ENCODE results near the gene GSTM5. TPM values are rescaled to one million over a fixed set of nuclear protein-coding genes. Genes with fewer than 3 reads are reported as not detected.

The GSTM5 gene
- total RNA-seq, 4 donors from 2014 or later, result 0.38 to 2.6 (median 1.4) TPM; not detected in 1

DNA sequence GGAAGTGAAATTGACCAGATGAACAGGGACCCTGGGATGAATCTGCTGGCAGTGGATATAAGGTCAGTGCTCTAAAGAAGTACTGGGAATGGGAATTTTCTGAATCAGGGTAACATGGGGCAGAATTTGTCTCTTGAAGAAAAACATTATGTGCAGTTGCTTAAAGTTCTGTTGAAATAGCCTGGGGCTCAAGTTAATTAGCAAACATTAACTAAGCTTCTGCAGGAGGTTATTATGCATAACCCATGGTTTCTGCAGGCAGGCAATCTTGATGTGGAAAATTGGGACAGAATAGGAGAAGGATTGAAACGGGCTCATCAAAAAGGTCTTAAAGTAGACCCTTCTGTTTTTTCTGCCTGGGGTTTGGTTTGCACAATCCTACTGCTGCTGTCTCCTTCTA is 14.0 kb downstream of the GSTM5 start:
- peaks cover 3% of the 10 kb centered on the region for H3K4me1 ChIP-seq
- WGBS, result 59% methylated on average over 1 of the region's 1 CpG
- H3K27ac ChIP-seq, result no peak overlapping the region
- no peaks in the 10 kb centered on the region for H3K27me3 ChIP-seq
- no peaks in the 10 kb centered on the region for H3K9me3 ChIP-seq
- TF ChIP-seq EP300 (IDR thresholded peaks at IDR 0.05) (no peak), POLR2A (IDR thresholded peaks at IDR 0.05) (no peak), POLR2AphosphoS5 (IDR thresholded peaks at IDR 0.05) (no peak)
- TF ChIP-seq, protein P1, sequence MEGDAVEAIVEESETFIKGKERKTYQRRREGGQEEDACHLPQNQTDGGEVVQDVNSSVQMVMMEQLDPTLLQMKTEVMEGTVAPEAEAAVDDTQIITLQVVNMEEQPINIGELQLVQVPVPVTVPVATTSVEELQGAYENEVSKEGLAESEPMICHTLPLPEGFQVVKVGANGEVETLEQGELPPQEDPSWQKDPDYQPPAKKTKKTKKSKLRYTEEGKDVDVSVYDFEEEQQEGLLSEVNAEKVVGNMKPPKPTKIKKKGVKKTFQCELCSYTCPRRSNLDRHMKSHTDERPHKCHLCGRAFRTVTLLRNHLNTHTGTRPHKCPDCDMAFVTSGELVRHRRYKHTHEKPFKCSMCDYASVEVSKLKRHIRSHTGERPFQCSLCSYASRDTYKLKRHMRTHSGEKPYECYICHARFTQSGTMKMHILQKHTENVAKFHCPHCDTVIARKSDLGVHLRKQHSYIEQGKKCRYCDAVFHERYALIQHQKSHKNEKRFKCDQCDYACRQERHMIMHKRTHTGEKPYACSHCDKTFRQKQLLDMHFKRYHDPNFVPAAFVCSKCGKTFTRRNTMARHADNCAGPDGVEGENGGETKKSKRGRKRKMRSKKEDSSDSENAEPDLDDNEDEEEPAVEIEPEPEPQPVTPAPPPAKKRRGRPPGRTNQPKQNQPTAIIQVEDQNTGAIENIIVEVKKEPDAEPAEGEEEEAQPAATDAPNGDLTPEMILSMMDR (IDR thresholded peaks at IDR 0.05), result no peak
- no peak overlapping the region for H3K4me3 ChIP-seq
- no peaks in the 10 kb centered on the region for H3K36me3 ChIP-seq
- no peak for DNase-seq (ENCODE audit: low spot score in 2 of 2)

DNA sequence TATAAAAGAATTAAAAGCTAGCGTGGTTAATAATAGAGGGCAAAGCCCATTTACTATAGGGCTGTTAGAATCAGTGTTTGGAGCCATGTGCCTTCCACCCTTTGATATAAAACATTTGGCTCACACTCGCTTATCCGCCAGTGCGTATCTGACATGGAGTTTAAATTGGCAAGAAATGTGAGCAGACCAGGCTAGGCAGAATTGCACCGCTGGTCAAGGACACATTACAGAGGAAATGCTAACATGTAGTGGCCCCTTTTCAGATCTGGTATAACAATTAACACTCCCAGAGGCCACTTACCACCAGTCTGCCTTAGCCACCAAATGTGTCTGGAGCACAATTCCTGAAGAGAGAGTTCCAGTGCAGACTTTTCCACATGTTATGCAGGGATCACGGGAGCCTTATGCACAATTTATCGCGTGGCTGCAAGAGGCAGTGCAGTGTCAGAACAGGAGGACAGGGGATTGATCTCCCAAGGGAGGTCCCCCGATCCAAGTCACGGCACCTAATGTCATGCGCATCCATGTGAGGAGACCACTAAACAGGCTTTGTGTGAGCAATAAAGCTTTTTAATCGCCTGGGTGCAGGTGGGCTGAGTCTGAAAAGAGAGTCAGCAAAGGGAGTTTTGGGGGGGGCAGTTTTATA is 14.8 kb downstream of the GSTM5 start:
- H3K4me3 ChIP-seq, result no peak overlapping the region

DNA sequence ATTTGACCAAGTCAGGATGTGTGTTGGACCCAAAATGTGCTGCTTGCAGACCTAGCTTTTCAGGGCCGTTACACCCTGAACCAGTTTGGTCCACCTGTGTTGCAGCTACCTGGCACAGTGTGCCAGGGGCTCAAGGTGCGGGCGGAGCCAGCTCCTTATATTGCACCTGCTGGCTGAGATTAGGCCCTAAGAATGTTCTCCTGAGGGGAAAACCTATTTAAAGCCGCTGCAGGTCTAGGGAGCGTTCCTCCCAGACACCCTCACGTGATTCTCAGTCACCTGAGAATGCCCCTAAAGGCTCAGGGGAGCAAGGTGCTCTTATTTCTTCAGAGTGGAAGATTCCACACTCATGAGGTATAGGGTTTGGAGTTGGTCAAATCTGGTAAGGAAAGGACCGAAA is 16.8 kb downstream of the GSTM5 start:
- 77% methylated on average over 7 of the region's 7 CpGs for WGBS
- Histone ChIP-seq H3K27ac (no peak overlapping the region), H3K27me3 (no peaks in the 10 kb centered on the region), H3K4me1 (peaks cover 5% of the 10 kb centered on the region), H3K36me3 (no peaks in the 10 kb centered on the region), H3K9me3 (no peaks in the 10 kb centered on the region), H3K4me3 (no peak overlapping the region)
- no peak for DNase-seq (ENCODE audit: low spot score in 2 of 2)
- TF ChIP-seq, protein P1 (IDR thresholded peaks at IDR 0.05), result no peak
- TF ChIP-seq EP300 (IDR thresholded peaks at IDR 0.05) (no peak), POLR2AphosphoS5 (IDR thresholded peaks at IDR 0.05) (no peak), POLR2A (IDR thresholded peaks at IDR 0.05) (no peak)

More for the DNA sequence above, 14.8 kb downstream of the GSTM5 start:
- 95% methylated on average over 10 of the region's 12 CpGs for WGBS
- no peaks in the 10 kb centered on the region for H3K9me3 ChIP-seq
- H3K27me3 ChIP-seq, result no peaks in the 10 kb centered on the region
- no peak overlapping the region for H3K27ac ChIP-seq
- no peak for DNase-seq (ENCODE audit: low spot score in 2 of 2)
- TF ChIP-seq EP300 (IDR thresholded peaks at IDR 0.05), result no peak
- TF ChIP-seq, protein P1 (IDR thresholded peaks at IDR 0.05), result no peak
- no peak for TF ChIP-seq POLR2A (IDR thresholded peaks at IDR 0.05)
- TF ChIP-seq POLR2AphosphoS5 (IDR thresholded peaks at IDR 0.05), result no peak
- no peaks in the 10 kb centered on the region for H3K36me3 ChIP-seq
- H3K4me1 ChIP-seq, result peaks cover 3% of the 10 kb centered on the region

DNA sequence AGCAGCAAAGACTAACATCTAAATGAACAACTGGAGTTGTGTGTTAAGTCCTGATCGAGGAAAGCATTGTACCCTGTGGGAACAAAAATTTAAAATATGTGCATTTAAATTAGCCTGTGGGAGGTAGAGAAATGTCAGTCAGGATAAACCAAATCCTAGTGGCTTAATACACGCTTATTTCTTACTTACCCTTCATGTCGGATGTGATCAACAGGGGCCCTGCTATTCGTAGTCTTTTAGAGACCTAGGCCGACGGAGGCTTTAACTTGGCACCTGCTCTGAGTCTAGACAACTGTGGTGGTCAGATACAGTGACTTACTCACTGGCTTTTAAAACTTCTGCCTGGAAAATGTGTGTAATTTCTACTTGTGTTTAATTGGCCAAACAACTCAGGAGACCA is 18.6 kb downstream of the GSTM5 start:
- Histone ChIP-seq H3K4me1 (peaks cover 5% of the 10 kb centered on the region), H3K36me3 (no peaks in the 10 kb centered on the region), H3K27me3 (no peaks in the 10 kb centered on the region), H3K4me3 (no peak overlapping the region), H3K9me3 (no peaks in the 10 kb centered on the region), H3K27ac (no peak overlapping the region)
- 77% methylated on average over 6 of the region's 6 CpGs for WGBS
- TF ChIP-seq EP300 (IDR thresholded peaks at IDR 0.05), result no peak
- TF ChIP-seq, protein P1 (IDR thresholded peaks at IDR 0.05), result no peak
- no peak for TF ChIP-seq POLR2AphosphoS5 (IDR thresholded peaks at IDR 0.05)
- TF ChIP-seq POLR2A (IDR thresholded peaks at IDR 0.05), result no peak
- DNase-seq (ENCODE audit: low spot score in 2 of 2), result no peak

DNA sequence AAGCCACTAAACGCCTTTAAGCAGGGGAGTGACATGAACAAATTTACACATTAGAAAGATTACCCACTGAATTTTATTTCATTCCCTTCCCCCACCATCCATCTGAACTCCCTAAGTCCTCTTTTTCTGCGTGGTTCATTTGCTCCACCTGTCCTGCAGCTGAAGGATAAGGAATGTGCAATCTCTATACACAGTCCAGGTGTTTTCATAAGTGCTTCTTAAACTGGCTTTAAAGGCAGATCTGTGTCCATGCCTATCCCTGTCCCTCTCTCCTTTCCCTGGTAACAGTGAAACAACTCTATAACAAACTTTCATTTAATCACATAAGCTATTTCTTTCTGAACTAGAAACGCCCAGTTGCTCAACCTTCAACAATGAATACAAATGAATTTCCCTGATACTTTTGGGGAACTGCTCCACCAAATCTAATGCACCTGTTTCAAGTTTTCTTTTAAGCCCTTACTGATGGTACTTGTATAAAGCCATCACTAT is 20.4 kb downstream of the GSTM5 start:
- Histone ChIP-seq H3K27me3 (no peaks in the 10 kb centered on the region), H3K27ac (no peak overlapping the region), H3K4me3 (no peak overlapping the region), H3K4me1 (peaks cover 5% of the 10 kb centered on the region), H3K9me3 (no peaks in the 10 kb centered on the region), H3K36me3 (peaks cover 13% of the 10 kb centered on the region)
- 37% methylated on average over 3 of the region's 3 CpGs for WGBS
- TF ChIP-seq POLR2A (IDR thresholded peaks at IDR 0.05) (no peak), EP300 (IDR thresholded peaks at IDR 0.05) (no peak), POLR2AphosphoS5 (IDR thresholded peaks at IDR 0.05) (no peak)
- TF ChIP-seq, protein P1 (IDR thresholded peaks at IDR 0.05), result no peak
- no peak for DNase-seq (ENCODE audit: low spot score in 2 of 2)

Data from suprapubic skin (tissue), 4 donors.